Activated CD8-positive, alpha-beta T cell treated with anti-CD3 and anti-CD28 coated beads for 36 hours (primary cell): ENCODE data around the gene YDJC. TPM values are rescaled to one million over a fixed set of nuclear protein-coding genes. Genes with fewer than 3 reads are reported as not detected.

Source experiments
- ATAC-seq: fragments of 200-7000 bp; cut with Tn5 transposase; one replicate; pipeline ENCODE4 v1.10.0; 2021; ENCODE audit warnings: mild to moderate bottlenecking, moderate library complexity
- CTCF ChIA-PET: fragments of 350-600 bp; sonication (Branson Sonifier 250); formaldehyde crosslinking; loops from one replicate; lab custom pipeline; 2021; ENCODE audit warnings: antibody characterized with exemption; lab: Charles Lee
- POLR2A ChIA-PET: fragments of 350-600 bp; sonication (Branson Sonifier 250); formaldehyde crosslinking; loops from one replicate; lab custom pipeline; 2021; ENCODE audit warnings: antibody characterized with exemption; lab: Charles Lee
- DNase-seq: peaks from one replicate; pipeline ENCODE4 v3.0.0-alpha.2; 2020
- H3K27ac Mint-ChIP-seq: one replicate; pipeline ENCODE4 v1.8.0; 2021; ENCODE audit warnings: mild to moderate bottlenecking, mixed read lengths
- H3K27me3 Mint-ChIP-seq: one replicate; pipeline ENCODE4 v1.8.0; 2021; ENCODE audit warnings: mixed read lengths
- H3K36me3 Mint-ChIP-seq: one replicate; pipeline ENCODE4 v1.8.0; 2021; ENCODE audit warnings: low read depth, mixed read lengths
- H3K4me1 Mint-ChIP-seq: one replicate; pipeline ENCODE4 v1.8.0; 2021; ENCODE audit warnings: low read depth, mixed read lengths
- H3K4me3 Mint-ChIP-seq: one replicate; pipeline ENCODE4 v1.8.0; 2021; ENCODE audit warnings: mild to moderate bottlenecking, moderate library complexity, mixed read lengths
- H3K9me3 Mint-ChIP-seq: one replicate; pipeline ENCODE4 v1.8.0; 2021; ENCODE audit warnings: mixed read lengths
- CTCF ChIP-seq: fragments of 200-600 bp; IDR thresholded peaks from one replicate; pipeline ENCODE4 v1.8.0; 2022; ENCODE audit warnings: antibody characterized with exemption, mild to moderate bottlenecking
- intact Hi-C: fragments of 100-400 bp; cut with micrococcal nuclease; formaldehyde crosslinking; loops from one replicate; pipeline ENCODE4 v1.10.0; 2022
- total RNA-seq, 2 experiments: library from RNA; stranded (reverse); gene quantifications; one replicate each; pipeline ENCODE4 v1.2.3, GENCODE V29; 2021

YDJC gene
- total RNA-seq, 2 experiments from 2014 or later = 60.1 to 64.9 TPM

DNA sequence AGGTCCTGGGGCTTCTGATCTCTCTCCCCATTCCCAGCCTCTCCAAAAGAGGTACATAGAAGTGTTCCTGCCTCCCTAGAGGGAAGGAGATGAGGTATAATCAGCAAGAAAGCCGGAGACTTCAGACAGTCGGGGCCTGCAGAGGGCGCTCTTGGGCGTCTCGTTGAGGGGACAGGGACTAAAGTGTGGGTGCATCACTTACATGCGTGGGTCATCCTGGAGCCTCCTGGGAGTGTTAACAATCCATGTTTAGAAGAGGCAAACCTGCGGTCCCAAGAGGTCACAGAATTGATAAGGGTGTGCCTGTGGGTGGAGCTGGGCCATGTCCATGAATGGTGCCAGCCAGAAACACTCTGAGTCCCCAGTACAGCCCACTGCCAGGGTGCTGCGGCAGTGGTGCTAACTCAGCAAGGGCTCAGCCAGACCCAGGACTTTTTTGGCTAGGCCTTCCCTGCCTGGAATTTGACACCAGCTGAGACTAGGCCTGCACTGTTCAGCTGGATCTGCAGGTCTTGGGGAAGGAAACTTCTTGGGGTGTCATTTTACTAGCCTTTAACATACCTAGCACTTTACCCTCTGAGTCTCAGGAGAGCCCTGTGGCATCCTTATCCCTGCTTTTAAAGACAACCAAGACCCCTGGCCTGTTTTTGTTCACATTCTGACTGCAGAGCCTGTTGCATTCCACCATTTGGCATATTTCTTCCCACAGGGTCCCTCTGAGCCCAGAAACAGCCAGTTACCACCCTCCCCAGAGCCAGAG is 5.5 kb downstream of the YDJC start:
- intact Hi-C loops = no loop called here
- Mint-ChIP-seq H3K27ac (peak overlapping the region; percentile 73), H3K36me3 (peaks cover 35% of the 10 kb centered on the region), H3K4me3 (no peak overlapping the region), H3K4me1 (peaks cover 32% of the 10 kb centered on the region), H3K27me3 (no peaks in the 10 kb centered on the region), H3K9me3 (no peaks in the 10 kb centered on the region)
- POLR2A ChIA-PET = interaction anchor here (0.6 to 2.2 kb wide), 6 partner anchors 8 to 604 kb away, joined by 3 to 11 read pairs (median 5); partner anchors contain the start of gene SDF2L1
- peak; percentile 66 for DNase-seq
- peak; percentile 65 for TF ChIP-seq CTCF
- ATAC-seq = no peak
- CTCF ChIA-PET = interaction anchor here (1.1 to 6.5 kb wide), 5 partner anchors 8 to 22 kb away, joined by 3 to 37 read pairs (median 8); partner anchors contain the start of genes CCDC116 and SDF2L1

DNA sequence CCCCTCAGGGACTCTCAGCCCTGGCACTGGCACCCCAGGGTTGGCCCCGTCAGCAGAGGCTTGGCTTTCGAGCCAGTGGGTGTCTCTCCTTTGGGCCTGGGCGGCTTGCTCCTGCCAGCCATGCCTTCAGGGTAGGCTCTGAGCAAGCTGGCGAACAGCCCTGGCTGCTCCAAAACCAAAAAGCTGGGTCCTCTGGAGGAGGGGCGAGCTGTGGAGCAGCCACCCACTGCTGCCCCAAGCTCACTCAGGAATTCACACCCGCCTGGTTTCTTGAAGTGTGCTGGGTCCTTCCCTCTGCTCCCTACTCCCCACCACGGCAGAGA is 6.2 kb downstream of the YDJC start:
- TF ChIP-seq CTCF = no peak
- POLR2A ChIA-PET = interaction anchor here (2.2 kb wide), 1 partner anchor 19 kb away, joined by 11 read pairs; the partner anchor contains the start of gene SDF2L1
- Mint-ChIP-seq H3K27me3 (no peaks in the 10 kb centered on the region), H3K4me1 (peaks cover 30% of the 10 kb centered on the region), H3K4me3 (no peak overlapping the region), H3K9me3 (no peaks in the 10 kb centered on the region), H3K27ac (no peak overlapping the region), H3K36me3 (peaks cover 30% of the 10 kb centered on the region)
- CTCF ChIA-PET = interaction anchor here (0.6 to 6.5 kb wide), 7 partner anchors 9 to 23 kb away, joined by 3 to 37 read pairs (median 3); partner anchors contain the start of genes CCDC116 and SDF2L1
- intact Hi-C loops = no loop called here
- DNase-seq = no peak
- no peak for ATAC-seq

GRCh38 chr22:21622919-21623647 is 6.7 kb downstream of the YDJC start:
- DNase-seq (no peak), ATAC-seq (no peak)
- Mint-ChIP-seq H3K4me1 (peaks cover 27% of the 10 kb centered on the region), H3K27me3 (no peaks in the 10 kb centered on the region), H3K36me3 (peaks cover 25% of the 10 kb centered on the region), H3K4me3 (no peak overlapping the region), H3K27ac (no peak overlapping the region), H3K9me3 (no peaks in the 10 kb centered on the region)
- ChIA-PET POLR2A (interaction anchor here (2.2 kb wide), 1 partner anchor 19 kb away, joined by 11 read pairs; the partner anchor contains the start of gene SDF2L1), CTCF (interaction anchor here (0.6 to 6.5 kb wide), 7 partner anchors 9 to 23 kb away, joined by 3 to 37 read pairs (median 3); partner anchors contain the start of genes CCDC116 and SDF2L1)
- TF ChIP-seq CTCF = no peak
- intact Hi-C loops = no loop called here

- ATAC-seq (no peak), DNase-seq (no peak)
- H3K27me3 Mint-ChIP-seq = no peaks in the 10 kb centered on the region
- ChIA-PET POLR2A (interaction anchor here (0.7 to 2.2 kb wide), 2 partner anchors 20 to 29 kb away, joined by 5 to 11 read pairs; partner anchors contain the start of gene SDF2L1), CTCF (interaction anchor here (1.5 to 6.5 kb wide), 4 partner anchors 8 to 24 kb away, joined by 4 to 37 read pairs (median 18); partner anchors contain the start of gene SDF2L1)
- peaks cover 19% of the 10 kb centered on the region for H3K4me1 Mint-ChIP-seq
- intact Hi-C loops = no loop called here
- H3K4me3 Mint-ChIP-seq = no peak overlapping the region
- no peak for TF ChIP-seq CTCF
- no peaks in the 10 kb centered on the region for H3K9me3 Mint-ChIP-seq
- peaks cover 17% of the 10 kb centered on the region for H3K36me3 Mint-ChIP-seq
- H3K27ac Mint-ChIP-seq = peak overlapping the region; percentile 24
Observed at GRCh38 chr22:21622011-21622918, 7.6 kb downstream of the YDJC start.
